Endothelial cell of umbilical vein (primary cell): ENCODE results near the gene SLC23A1. TPM values are rescaled to one million over a fixed set of nuclear protein-coding genes. Genes with fewer than 3 reads are reported as not detected.

ENCODE experiments used
- BruUV-seq: library from RNA; stranded (reverse); fragments of 400-500 nt; replicated peaks from 2 replicates; lab custom pipeline; 2021; lab: Mats Ljungman, UMichigan
- CTCF ChIA-PET: fragments of 300-600, 350-600 bp; sonication (Branson Sonifier 250); formaldehyde crosslinking; loops from one replicate; lab custom pipeline; 2021; ENCODE audit warnings: antibody characterized with exemption, inconsistent platforms; lab: Charles Lee
- POLR2A ChIA-PET: fragments of 300-600, 350-600 bp; sonication (Branson Sonifier 250); formaldehyde crosslinking; loops from one replicate; lab custom pipeline; 2021; ENCODE audit warnings: antibody characterized with exemption, inconsistent platforms; lab: Charles Lee
- DNase-seq: peaks from one replicate; pipeline ENCODE4 v3.0.0-alpha.2; 2011; ENCODE audit warnings: low read depth, low spot score
- FAIRE-seq: peaks from 2 replicates; lab custom pipeline; 2011; peaks lifted over from hg19 to GRCh38; lab: Jason Lieb, UNC
- H2AFZ ChIP-seq: 2 replicates; pipeline ENCODE4 v1.6.0; 2012; ENCODE audit warnings: low read depth, low read length, control low read depth, inconsistent platforms
- H3K27ac ChIP-seq: 2 replicates; pipeline ENCODE4 v1.5.1; 2011; ENCODE audit warnings: low read depth, mild to moderate bottlenecking, control low read depth, low read length, moderate library complexity; ENCODE audit not compliant: insufficient read depth
- H3K27me3 ChIP-seq, 2 experiments: 2 replicates each; pipeline versions ENCODE4 v1.6.0 to v1.6.1; 2011; ENCODE audit warnings: low read length in 2 of 2, mixed read lengths in 1 of 2; ENCODE audit not compliant: control insufficient read depth in 2 of 2, insufficient read depth in 2 of 2
- H3K36me3 ChIP-seq, 2 experiments: 2 replicates in 1 of 2; 3 replicates in 1 of 2; pipeline ENCODE4 v1.5.1; 2011; ENCODE audit warnings: low read length in 2 of 2, mild to moderate bottlenecking in 1 of 2, moderate library complexity in 1 of 2; ENCODE audit not compliant: control insufficient read depth in 2 of 2, insufficient read depth in 2 of 2; ENCODE audit errors: extremely low read depth in 1 of 2
- H3K4me1 ChIP-seq: 3 replicates; pipeline ENCODE4 v1.5.1; 2011; ENCODE audit warnings: mild to moderate bottlenecking, low read length; ENCODE audit not compliant: control insufficient read depth, insufficient read depth; ENCODE audit errors: extremely low read depth
- H3K4me2 ChIP-seq: 2 replicates; pipeline ENCODE4 v1.6.1; 2011; ENCODE audit warnings: low read length, control low read depth, mixed read lengths; ENCODE audit not compliant: insufficient read depth
- H3K4me3 ChIP-seq, 3 experiments: fragments of 200-600 bp in 1 of 3; sonication (generic), shearing (Covaris generic) in 1 of 3; replicated peaks in 1 of 3; 2 replicates each; pipeline ENCODE4 v1.5.1; 2011 to 2016; ENCODE audit warnings: control low read depth in 3 of 3, low read length in 3 of 3, mild to moderate bottlenecking in 2 of 3, inconsistent platforms in 1 of 3, low read depth in 1 of 3, moderate library complexity in 1 of 3; ENCODE audit not compliant: insufficient read depth in 1 of 3
- H3K79me2 ChIP-seq: 2 replicates; pipeline ENCODE4 v1.6.0; 2012; ENCODE audit warnings: low read length, inconsistent platforms; ENCODE audit not compliant: control insufficient read depth, insufficient read depth
- H3K9ac ChIP-seq: replicated peaks from 2 replicates; pipeline ENCODE3; 2011; ENCODE audit warnings: low read length, control low read depth; ENCODE audit not compliant: insufficient read depth; ENCODE audit errors: extremely low read depth
- H3K9me1 ChIP-seq: replicated peaks from 3 replicates; pipeline ENCODE4 v1.6.0; 2011; ENCODE audit warnings: mild to moderate bottlenecking, low read length; ENCODE audit not compliant: control insufficient read depth, insufficient read depth; ENCODE audit errors: extremely low read depth
- H3K9me3 ChIP-seq: replicated peaks from 2 replicates; pipeline ENCODE4 v1.5.1; 2012; ENCODE audit warnings: low read length, inconsistent platforms; ENCODE audit not compliant: control insufficient read depth, insufficient read depth
- H4K20me1 ChIP-seq: replicated peaks from 2 replicates; pipeline ENCODE3; 2011; ENCODE audit warnings: mild to moderate bottlenecking, low read length; ENCODE audit not compliant: control insufficient read depth, insufficient read depth; ENCODE audit errors: extremely low read depth
- EZH2 ChIP-seq: IDR thresholded peaks from 2 replicates; pipeline ENCODE4 v1.6.1; 2012; ENCODE audit warnings: borderline replicate concordance, low read depth, mild to moderate bottlenecking, moderate library complexity, low read length, inconsistent platforms; ENCODE audit not compliant: severe bottlenecking
- MYC ChIP-seq: IDR thresholded peaks from one replicate; pipeline ENCODE4 v1.6.1; 2011; ENCODE audit warnings: mild to moderate bottlenecking, low read depth, low read length
- POLR2A ChIP-seq: IDR thresholded peaks from 2 replicates; pipeline ENCODE4 v1.6.1; 2012; ENCODE audit warnings: low read depth, mild to moderate bottlenecking, control low read depth, low read length
- POLR2AphosphoS5 ChIP-seq: IDR thresholded peaks from 2 replicates; pipeline ENCODE4 v1.6.1; 2012; ENCODE audit warnings: low read depth, mild to moderate bottlenecking, control low read depth, low read length, moderate library complexity; ENCODE audit not compliant: insufficient read depth
- dilution Hi-C: fragments of 300-500 bp; cut with MboI; formaldehyde crosslinking; loops from one replicate; pipeline ENCODE4 v1.15.0; 2019; ENCODE audit warnings: low sequenced_read_pairs; ENCODE audit not compliant: extremely low pct_ligation_motif_present
- intact Hi-C: fragments of 100-400 bp; cut with micrococcal nuclease; formaldehyde crosslinking; loops from one replicate; pipeline ENCODE4 v1.10.0; 2022
- polyA plus RNA-seq, 4 experiments: library from polyadenylated mRNA; depleted of rRNA in 3 of 4; stranded (reverse) in 3 of 4; unstranded in 1 of 4; fragments of >200 nt; gene quantifications; 2 replicates each; pipeline versions ENCODE4 v1.2.1 to v1.2.3, GENCODE V29; 2011 to 2012; ENCODE audit warnings: missing spikeins in 1 of 4
- total RNA-seq: library from RNA; stranded (reverse); gene quantifications from 2 replicates; pipeline ENCODE4 v1.2.3, GENCODE V29; 2021
- TF ChIP-seq, protein P1 (sequence below): IDR thresholded peaks from 2 replicates; pipeline ENCODE4 v1.6.1; 2011; ENCODE audit not compliant: insufficient read depth, insufficient read length
- TF ChIP-seq, protein P2 (sequence below), 2 donors: IDR thresholded peaks; 1 replicate in 1 of 2; 2 replicates in 1 of 2; pipeline ENCODE4 v1.5.1; 2011; ENCODE audit warnings: low read length in 2 of 2, mild to moderate bottlenecking in 2 of 2, moderate library complexity in 2 of 2, control low read depth in 1 of 2, inconsistent platforms in 1 of 2, low read depth in 1 of 2; ENCODE audit not compliant: insufficient read depth in 1 of 2; ENCODE audit errors: extremely low read depth in 1 of 2

The SLC23A1 gene
- total and polyA plus RNA-seq, 2 donors (not counting 3 experiments of a cell fraction or from before 2014, with no cell fraction given), result not detected

GRCh38 chr5:139419226-139420192 lies 36.4 kb upstream of the SLC23A1 start:
- no peak for TF ChIP-seq MYC
- TF ChIP-seq POLR2AphosphoS5, result no peak
- no peak for TF ChIP-seq POLR2A
- TF ChIP-seq, protein P1, sequence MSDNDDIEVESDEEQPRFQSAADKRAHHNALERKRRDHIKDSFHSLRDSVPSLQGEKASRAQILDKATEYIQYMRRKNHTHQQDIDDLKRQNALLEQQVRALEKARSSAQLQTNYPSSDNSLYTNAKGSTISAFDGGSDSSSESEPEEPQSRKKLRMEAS, result no peak
- TF ChIP-seq EZH2, result no peak
- TF ChIP-seq, protein P2, sequence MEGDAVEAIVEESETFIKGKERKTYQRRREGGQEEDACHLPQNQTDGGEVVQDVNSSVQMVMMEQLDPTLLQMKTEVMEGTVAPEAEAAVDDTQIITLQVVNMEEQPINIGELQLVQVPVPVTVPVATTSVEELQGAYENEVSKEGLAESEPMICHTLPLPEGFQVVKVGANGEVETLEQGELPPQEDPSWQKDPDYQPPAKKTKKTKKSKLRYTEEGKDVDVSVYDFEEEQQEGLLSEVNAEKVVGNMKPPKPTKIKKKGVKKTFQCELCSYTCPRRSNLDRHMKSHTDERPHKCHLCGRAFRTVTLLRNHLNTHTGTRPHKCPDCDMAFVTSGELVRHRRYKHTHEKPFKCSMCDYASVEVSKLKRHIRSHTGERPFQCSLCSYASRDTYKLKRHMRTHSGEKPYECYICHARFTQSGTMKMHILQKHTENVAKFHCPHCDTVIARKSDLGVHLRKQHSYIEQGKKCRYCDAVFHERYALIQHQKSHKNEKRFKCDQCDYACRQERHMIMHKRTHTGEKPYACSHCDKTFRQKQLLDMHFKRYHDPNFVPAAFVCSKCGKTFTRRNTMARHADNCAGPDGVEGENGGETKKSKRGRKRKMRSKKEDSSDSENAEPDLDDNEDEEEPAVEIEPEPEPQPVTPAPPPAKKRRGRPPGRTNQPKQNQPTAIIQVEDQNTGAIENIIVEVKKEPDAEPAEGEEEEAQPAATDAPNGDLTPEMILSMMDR (IDR thresholded peaks at IDR 0.05; ENCODE audit: extremely low read depth in 1 of 2, insufficient read depth in 1 of 2, low read depth in 1 of 2, low read length in 2 of 2), result no peak
- Histone ChIP-seq H3K27me3 (no peaks in the 10 kb centered on the region), H2AFZ (no peak overlapping the region), H3K9ac (peak overlapping the region; percentile 1), H3K4me1 (peaks cover 25% of the 10 kb centered on the region), H3K9me1 (no peaks in the 10 kb centered on the region), H3K36me3 (peaks cover 10 to 20% of the 10 kb centered on the region in 2 experiments), H3K27ac (peak overlapping the region; percentile 7), H3K4me3 (no peak overlapping the region), H3K9me3 (no peaks in the 10 kb centered on the region), H4K20me1 (no peaks in the 10 kb centered on the region), H3K79me2 (no peaks in the 10 kb centered on the region), H3K4me2 (no peak overlapping the region)
- ChIA-PET CTCF (interaction anchor here (0.7 to 9.0 kb wide), 10 partner anchors 8 to 214 kb away, joined by 3 to 191 read pairs (median 3); partner anchors contain the start of gene SPATA24), POLR2A (no interaction called here)
- FAIRE-seq (peak; percentile 53), DNase-seq (peak; percentile 61)
- BruUV-seq, result no TSS peak
- intact Hi-C loops, result loop anchor here (5.0 kb wide), 1 partner anchor 348 kb away; no protein-coding TSS in a partner anchor
- dilution Hi-C loops, result loop anchor here (10.0 kb wide), 1 partner anchor 105 kb away; no protein-coding TSS in a partner anchor
